Left lung (tissue), 10 donors: ENCODE data around the gene RPTOR. TPM values are rescaled to one million over a fixed set of nuclear protein-coding genes. Genes with fewer than 3 reads are reported as not detected.
"Not testable (repeated sequence)": the region's sequence is repeated elsewhere in the genome, so short reads cannot be mapped to it uniquely, and the experiment has no call there.

Experiments
- ATAC-seq: fragments of 200-7000 bp; cut with Tn5 transposase; one replicate; pipeline ENCODE4 v1.9.1; 2020; ENCODE audit warnings: moderate library complexity
- DNase-seq, 4 donors: peaks; one replicate each; pipeline ENCODE4 v3.0.0-alpha.2; 2013 to 2020
- H3K27ac ChIP-seq, 2 donors: fragments of 200-600 bp; sonication (generic) in 1 of 2; one replicate each; pipeline versions ENCODE4 v1.5.0 to v1.8.0; 2020 to 2021
- H3K27me3 ChIP-seq, 2 donors: fragments of 200-600 bp; sonication (generic) in 1 of 2; one replicate each; pipeline versions ENCODE4 v1.5.0 to v1.8.0; 2020 to 2021
- H3K36me3 ChIP-seq, 2 donors: fragments of 200-600 bp; sonication (generic) in 1 of 2; one replicate each; pipeline versions ENCODE4 v1.5.0 to v1.8.0; 2020 to 2021
- H3K4me1 ChIP-seq, 2 donors: fragments of 200-600 bp; one replicate each; pipeline ENCODE4 v1.8.0; 2021
- H3K4me3 ChIP-seq, 2 donors: fragments of 200-600 bp; sonication (generic) in 1 of 2; one replicate each; pipeline versions ENCODE4 v1.5.0 to v1.8.0; 2020 to 2021; ENCODE audit warnings: mild to moderate bottlenecking in 1 of 2
- H3K9me3 ChIP-seq, 2 donors: fragments of 200-600 bp; sonication (generic) in 1 of 2; one replicate each; pipeline versions ENCODE4 v1.5.0 to v1.8.0; 2020 to 2021
- CTCF ChIP-seq, 2 donors: fragments of 200-600 bp; sonication (generic) in 1 of 2; IDR thresholded peaks; one replicate each; pipeline versions ENCODE4 v1.5.0 to v1.8.0; 2021; ENCODE audit warnings: antibody characterized with exemption in 2 of 2
- intact Hi-C, 2 donors: fragments of 100-400 bp; cut with DNase I; formaldehyde crosslinking; loops; one replicate each; pipeline versions ENCODE4 v1.11.2 to v1.14.2; 2022
- polyA plus RNA-seq, 6 donors: library from polyadenylated mRNA; unstranded; fragments of 120-200 nt; gene quantifications; one replicate each; pipeline ENCODE4 v1.2.1, GENCODE V29; 2013; ENCODE audit not compliant: insufficient read length in 6 of 6
- total RNA-seq, 2 donors: library from RNA; stranded (reverse); fragmentation: NEBNext Ultra II Directional; extraction: Animal tissue kit (Norgen Biotek cat#: 25700); gene quantifications; one replicate each; pipeline ENCODE4 v1.2.1, GENCODE V29; 2021
- donor health status: DM: no; HTN: yes; CAD: no.
- donor health status: DM: no; HTN: no; CAD: no.

The RPTOR gene
- total and polyA plus RNA-seq, 8 donors: 14.2 to 39.2 (median 20.7) TPM

- no peaks in the 10 kb centered on the region for H3K9me3 ChIP-seq
- no peaks in the 10 kb centered on the region for H3K36me3 ChIP-seq
- no peak for TF ChIP-seq CTCF (IDR thresholded peaks at IDR 0.05)
- H3K27ac ChIP-seq: no peak overlapping the region
- peaks cover 0 to 45% of the 10 kb centered on the region in 2 donors for H3K27me3 ChIP-seq
- no peak for ATAC-seq
- no peak overlapping the region for H3K4me3 ChIP-seq
- no peaks in the 10 kb centered on the region for H3K4me1 ChIP-seq
- no peak for DNase-seq
- intact Hi-C loops: no loop called here
These were observed 17.5 kb upstream of the RPTOR start for GRCh38 chr17:80527016-80527645.

- intact Hi-C loops: no loop called here
- no peaks in the 10 kb centered on the region for H3K4me1 ChIP-seq
- H3K9me3 ChIP-seq: no peaks in the 10 kb centered on the region
- DNase-seq (no peak), ATAC-seq (no peak)
- no peaks in the 10 kb centered on the region for H3K36me3 ChIP-seq
- peaks cover 0 to 45% of the 10 kb centered on the region in 2 donors for H3K27me3 ChIP-seq
- no peak for TF ChIP-seq CTCF (IDR thresholded peaks at IDR 0.05)
- H3K27ac ChIP-seq: no peak overlapping the region
- H3K4me3 ChIP-seq: no peak overlapping the region
These were observed 16.1 kb upstream of the RPTOR start for GRCh38 chr17:80528536-80528935.

GRCh38 chr17:80529104-80529903 is 15.3 kb upstream of the RPTOR start:
- ATAC-seq: no peak
- intact Hi-C loops: no loop called here

GRCh38 chr17:80529904-80530292 is 14.7 kb upstream of the RPTOR start:
- Histone ChIP-seq H3K27me3 (peaks cover 0 to 45% of the 10 kb centered on the region in 2 donors), H3K36me3 (no peaks in the 10 kb centered on the region), H3K4me1 (no peaks in the 10 kb centered on the region), H3K9me3 (no peaks in the 10 kb centered on the region), H3K27ac (no peak overlapping the region), H3K4me3 (no peak overlapping the region)
- ATAC-seq (no peak), DNase-seq (no peak)
- no peak for TF ChIP-seq CTCF (IDR thresholded peaks at IDR 0.05)
- intact Hi-C loops: no loop called here

More at GRCh38 chr17:80529104-80529903, 15.3 kb upstream of the RPTOR start:
- TF ChIP-seq CTCF (IDR thresholded peaks at IDR 0.05): no peak
- H3K9me3 ChIP-seq: no peaks in the 10 kb centered on the region
- no peak overlapping the region for H3K4me3 ChIP-seq
- H3K4me1 ChIP-seq: no peaks in the 10 kb centered on the region
- peaks cover 0 to 45% of the 10 kb centered on the region in 2 donors for H3K27me3 ChIP-seq
- no peak overlapping the region for H3K27ac ChIP-seq
- no peak for DNase-seq
- H3K36me3 ChIP-seq: no peaks in the 10 kb centered on the region

- ATAC-seq: no peak
These were observed 13.2 kb upstream of the RPTOR start for GRCh38 chr17:80531400-80531799.

GRCh38 chr17:80537386-80537785 is 7.3 kb upstream of the RPTOR start:
- intact Hi-C loops, H3K9me3 ChIP-seq, DNase-seq, H3K4me3 ChIP-seq, H3K36me3 ChIP-seq, ATAC-seq, H3K4me1 ChIP-seq, H3K27ac ChIP-seq: not testable (repeated sequence)
- peaks cover 0 to 11% of the 10 kb centered on the region in 2 donors for H3K27me3 ChIP-seq

More at GRCh38 chr17:80531400-80531799, 13.2 kb upstream of the RPTOR start:
- Histone ChIP-seq H3K4me3 (no peak overlapping the region), H3K27ac (no peak overlapping the region), H3K4me1 (no peaks in the 10 kb centered on the region), H3K36me3 (no peaks in the 10 kb centered on the region), H3K27me3 (peaks cover 0 to 37% of the 10 kb centered on the region in 2 donors), H3K9me3 (no peaks in the 10 kb centered on the region)
- TF ChIP-seq CTCF (IDR thresholded peaks at IDR 0.05): no peak
- no peak for DNase-seq
- intact Hi-C loops: no loop called here
